GM12878 (cell line): ENCODE data around the gene CCDC9B. TPM values are rescaled to one million over a fixed set of nuclear protein-coding genes. Genes with fewer than 3 reads are reported as not detected.
A peak's percentile ranks its signal among the peaks of the same experiment; 100 is the strongest.

Source experiments
- ATF3 ChIP-seq: IDR thresholded peaks from 2 replicates; pipeline ENCODE4 v1.6.1; 2011; ENCODE audit warnings: low read depth, mild to moderate bottlenecking, low read length, moderate library complexity, borderline replicate concordance; ENCODE audit errors: extremely low read depth
- BACH1 ChIP-seq: fragments of 450-650 bp; IDR thresholded peaks from 2 replicates; pipeline ENCODE4 v1.6.1; 2017; ENCODE audit warnings: mild to moderate bottlenecking, borderline replicate concordance
- BCL11A ChIP-seq: IDR thresholded peaks from 2 replicates; pipeline ENCODE4 v1.6.1; 2011; ENCODE audit warnings: low read depth, low read length
- BCLAF1 ChIP-seq: fragments of 450-650 bp; IDR thresholded peaks from 2 replicates; pipeline ENCODE4 v1.6.1; 2017; ENCODE audit warnings: antibody characterized with exemption, mild to moderate bottlenecking, moderate library complexity
- BHLHE40 ChIP-seq, 2 experiments: fragments of 450-650 bp in 1 of 2; IDR thresholded peaks; 2 replicates each; pipeline ENCODE4 v1.6.1; 2011 to 2017; ENCODE audit warnings: low read depth in 2 of 2, borderline replicate concordance in 1 of 2, improper control_type of control experiment in 1 of 2, low read length in 1 of 2, mild to moderate bottlenecking in 1 of 2
- CHD4 ChIP-seq: fragments of 200-600 bp; sonication (generic); IDR thresholded peaks from 2 replicates; pipeline ENCODE4 v1.6.1; 2016; ENCODE audit warnings: mild to moderate bottlenecking
- CREB1 ChIP-seq: IDR thresholded peaks from 2 replicates; pipeline ENCODE4 v1.6.1; 2012; ENCODE audit warnings: low read depth, mild to moderate bottlenecking, inconsistent platforms
- E2F4 ChIP-seq: IDR thresholded peaks from 2 replicates; pipeline ENCODE4 v1.6.1; 2012; ENCODE audit warnings: low read depth, low read length, improper control_type of control experiment
- EED ChIP-seq: sonication (generic); IDR thresholded peaks from 2 replicates; pipeline ENCODE4 v1.6.1; 2016; ENCODE audit warnings: antibody characterized with exemption, low read depth
- FOXM1 ChIP-seq: IDR thresholded peaks from 2 replicates; pipeline ENCODE4 v1.6.1; 2012; ENCODE audit warnings: low read depth, mild to moderate bottlenecking, inconsistent platforms, low read length, moderate library complexity
- IRF3 ChIP-seq: fragments of 450-650 bp; IDR thresholded peaks from 2 replicates; pipeline ENCODE4 v1.6.1; 2014; ENCODE audit warnings: mild to moderate bottlenecking
- MLLT1 ChIP-seq: fragments of 450-650 bp; IDR thresholded peaks from 2 replicates; pipeline ENCODE4 v1.6.1; 2016; ENCODE audit warnings: mild to moderate bottlenecking
- MYC ChIP-seq: IDR thresholded peaks from 2 replicates; pipeline ENCODE4 v1.6.1; 2011; ENCODE audit warnings: mild to moderate bottlenecking, low read length, moderate library complexity, inconsistent platforms; ENCODE audit not compliant: insufficient read depth, insufficient replicate concordance, insufficient read length, severe bottlenecking
- NFYA ChIP-seq: IDR thresholded peaks from 2 replicates; pipeline ENCODE4 v1.6.1; 2011; ENCODE audit warnings: low read depth, mild to moderate bottlenecking, low read length, improper control_type of control experiment, borderline replicate concordance
- NR2C1 ChIP-seq: fragments of 450-650 bp; IDR thresholded peaks from 2 replicates; pipeline ENCODE4 v1.6.1; 2017; ENCODE audit warnings: antibody characterized with exemption, mild to moderate bottlenecking, moderate library complexity
- PAX8 ChIP-seq: fragments of 450-650 bp; IDR thresholded peaks from 2 replicates; pipeline ENCODE4 v1.6.1; 2017; ENCODE audit warnings: mild to moderate bottlenecking, moderate library complexity
- POU2F2 ChIP-seq: IDR thresholded peaks from 3 replicates; pipeline ENCODE4 v1.6.1; 2011; ENCODE audit warnings: low read depth, mild to moderate bottlenecking, low read length, borderline replicate concordance
- RB1 ChIP-seq: fragments of 450-650 bp; formaldehyde crosslinking; IDR thresholded peaks from 2 replicates; pipeline ENCODE4 v1.6.1; 2017; ENCODE audit warnings: mild to moderate bottlenecking, borderline replicate concordance
- RCOR1 ChIP-seq: conservative IDR thresholded peaks from 2 replicates; pipeline ENCODE4 v1.6.1; 2012; ENCODE audit warnings: low read depth, low read length, improper control_type of control experiment
- SMARCA5 ChIP-seq: fragments of 450-650 bp; IDR thresholded peaks from 2 replicates; pipeline ENCODE4 v1.6.1; 2017; ENCODE audit warnings: mild to moderate bottlenecking
- SREBF1 ChIP-seq: IDR thresholded peaks from 2 replicates; pipeline ENCODE4 v1.6.1; 2012; ENCODE audit warnings: mild to moderate bottlenecking, low read length
- STAT3 ChIP-seq: IDR thresholded peaks from 2 replicates; pipeline ENCODE4 v1.6.1; 2011; ENCODE audit warnings: low read depth, low read length, improper control_type of control experiment
- TARDBP ChIP-seq: IDR thresholded peaks from 2 replicates; pipeline ENCODE4 v1.6.1; 2016; ENCODE audit warnings: borderline replicate concordance
- TBL1XR1 ChIP-seq: IDR thresholded peaks from 2 replicates; pipeline ENCODE4 v1.6.1; 2012; ENCODE audit warnings: low read depth, low read length, improper control_type of control experiment
- polyA plus RNA-seq, 11 experiments: library from polyadenylated mRNA; depleted of rRNA in 4 of 11; unstranded in 6 of 11; stranded (reverse) in 5 of 11; fragments of >200 nt; fragmentation: Nextera tagmentation in 4 of 11; fragmentation: Illumina TruSeq in 1 of 11; extraction: Ambion mirVana in 4 of 11; extraction: Trizol in 1 of 11; gene quantifications; 1 replicate in 1 of 11; 2 replicates in 10 of 11; pipeline versions ENCODE4 v1.2.1 to v1.2.3, GENCODE V29; 2011 to 2016; ENCODE audit warnings: inconsistent platforms in 2 of 11, missing spikeins in 2 of 11, low read depth in 1 of 11
- total RNA-seq, 4 experiments: library from RNA; depleted of rRNA in 3 of 4; stranded (reverse); fragments of >200 nt in 3 of 4; fragmentation: Illumina TruSeq in 1 of 4; extraction: Trizol in 1 of 4; gene quantifications; 2 replicates each; pipeline versions ENCODE4 v1.2.1 to v1.2.3, GENCODE V29; 2013 to 2021

Gene CCDC9B
- total and polyA plus RNA-seq, 10 of the 15 experiments (the other 5 are each of a cell fraction or from before 2014, with no cell fraction given): 0.01 to 0.08 (median 0.03) TPM; not detected in 6

GRCh38 chr15:40338041-40338657 lies 2.6 kb downstream of the CCDC9B start (continued):
- TF ChIP-seq MLLT1 (no peak), PAX8 (no peak), RB1 (no peak), NR2C1 (no peak), NFYA (no peak), POU2F2 (no peak), TARDBP (no peak), SREBF1 (no peak), STAT3 (no peak), ATF3 (no peak), IRF3 (no peak), BHLHE40 (IDR thresholded peaks at IDR 0.05; ENCODE audit: borderline replicate concordance in 1 of 2, low read depth in 2 of 2, low read length in 1 of 2) (no peak), E2F4 (no peak), TBL1XR1 (no peak), BCL11A (no peak), FOXM1 (no peak), BACH1 (no peak), SMARCA5 (0 out of 2 replicates have a peak, but pooled peaks have one; percentile 35), CHD4 (no peak), EED (no peak), CREB1 (no peak), RCOR1 (no peak), BCLAF1 (no peak), MYC (no peak)
